Measurements from ENCODE around the gene LMO7.

DNA sequence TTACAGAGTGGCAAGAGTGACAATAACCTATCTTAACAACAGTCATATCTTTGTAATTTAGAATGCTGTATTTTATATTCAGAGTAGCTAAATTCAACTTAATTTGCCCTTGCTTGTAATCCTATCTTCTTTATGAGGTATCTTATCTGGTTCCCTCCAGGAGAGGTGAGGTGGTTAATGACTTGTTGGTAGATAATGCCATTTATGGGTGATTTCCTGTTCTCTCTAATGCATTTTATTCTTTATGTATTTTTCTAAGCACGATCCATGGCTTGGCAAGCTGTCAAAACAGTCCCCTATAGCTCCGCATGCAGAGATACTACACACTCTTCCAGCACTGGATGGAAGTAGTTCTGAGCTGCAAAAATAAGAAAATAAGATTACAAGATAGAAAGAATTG, 267.9 kb downstream of the LMO7 start:
- TF ChIP-seq GABPB1 (CRISPR knock-in tag; IDR thresholded peaks at IDR 0.05) = no peak
- TF ChIP-seq CTCF (IDR thresholded peaks at IDR 0.05) = no peak
- TF ChIP-seq MAX (CRISPR knock-in tag; IDR thresholded peaks at IDR 0.05) = no peak
- no peak for TF ChIP-seq FOXJ3 (CRISPR knock-in tag; IDR thresholded peaks at IDR 0.05; ENCODE audit: borderline replicate concordance)
- no peak for TF ChIP-seq NR1H2 (CRISPR knock-in tag; IDR thresholded peaks at IDR 0.05)

Data from WTC11 (cell line).